Suprapubic skin (tissue), 4 donors: ENCODE results near the gene RAB40B.

Source experiments
- CTCF ChIP-seq, 2 donors: fragments of 200-600 bp in 1 of 2; fragments of 450-650 bp in 1 of 2; sonication (generic) in 1 of 2; IDR thresholded peaks; one replicate each; pipeline ENCODE4 v1.5.1; 2016 to 2019; ENCODE audit warnings: antibody characterized with exemption in 2 of 2, mild to moderate bottlenecking in 1 of 2, moderate library complexity in 1 of 2
- EP300 ChIP-seq: sonication (generic); formaldehyde crosslinking; IDR thresholded peaks from one replicate; pipeline ENCODE4 v1.6.1; 2017; ENCODE audit warnings: antibody characterized with exemption
- POLR2A ChIP-seq, 2 donors: fragments of 450-650 bp; IDR thresholded peaks; one replicate each; pipeline ENCODE4 v1.6.1; 2017; ENCODE audit warnings: antibody characterized with exemption in 2 of 2, mild to moderate bottlenecking in 2 of 2, moderate library complexity in 2 of 2
- POLR2AphosphoS5 ChIP-seq, 3 donors: sonication (generic); formaldehyde crosslinking; IDR thresholded peaks; one replicate each; pipeline ENCODE4 v1.6.1; 2017; ENCODE audit warnings: antibody characterized with exemption in 3 of 3

- TF ChIP-seq CTCF (IDR thresholded peaks at IDR 0.05) (no peak), POLR2AphosphoS5 (IDR thresholded peaks at IDR 0.05) (no peak), POLR2A (IDR thresholded peaks at IDR 0.05) (no peak), EP300 (no peak)
Observed at GRCh38 chr17:82732118-82732743, 33.7 kb upstream of the RAB40B start.
